GM13976 (cell line): ENCODE measurements around the gene C5orf15.

Experiments
- DNase-seq: peaks from one replicate; pipeline ENCODE4 v3.0.0; 2012; ENCODE audit warnings: low spot score
- CTCF ChIP-seq: IDR thresholded peaks from 2 replicates; pipeline ENCODE4 v1.5.1; 2012; ENCODE audit warnings: borderline replicate concordance, mild to moderate bottlenecking; ENCODE audit not compliant: insufficient read depth; ENCODE audit errors: extremely low read depth, missing control alignments, control extremely low read depth
- in situ Hi-C: fragments of 300-500 bp; cut with MboI; formaldehyde crosslinking; loops from one replicate; pipeline ENCODE4 v1.12.0; 2022; ENCODE audit warnings: low sequenced_read_pairs, mixed read lengths, inconsistent platforms; ENCODE audit not compliant: unreplicated experiment

The C5orf15 gene

DNA sequence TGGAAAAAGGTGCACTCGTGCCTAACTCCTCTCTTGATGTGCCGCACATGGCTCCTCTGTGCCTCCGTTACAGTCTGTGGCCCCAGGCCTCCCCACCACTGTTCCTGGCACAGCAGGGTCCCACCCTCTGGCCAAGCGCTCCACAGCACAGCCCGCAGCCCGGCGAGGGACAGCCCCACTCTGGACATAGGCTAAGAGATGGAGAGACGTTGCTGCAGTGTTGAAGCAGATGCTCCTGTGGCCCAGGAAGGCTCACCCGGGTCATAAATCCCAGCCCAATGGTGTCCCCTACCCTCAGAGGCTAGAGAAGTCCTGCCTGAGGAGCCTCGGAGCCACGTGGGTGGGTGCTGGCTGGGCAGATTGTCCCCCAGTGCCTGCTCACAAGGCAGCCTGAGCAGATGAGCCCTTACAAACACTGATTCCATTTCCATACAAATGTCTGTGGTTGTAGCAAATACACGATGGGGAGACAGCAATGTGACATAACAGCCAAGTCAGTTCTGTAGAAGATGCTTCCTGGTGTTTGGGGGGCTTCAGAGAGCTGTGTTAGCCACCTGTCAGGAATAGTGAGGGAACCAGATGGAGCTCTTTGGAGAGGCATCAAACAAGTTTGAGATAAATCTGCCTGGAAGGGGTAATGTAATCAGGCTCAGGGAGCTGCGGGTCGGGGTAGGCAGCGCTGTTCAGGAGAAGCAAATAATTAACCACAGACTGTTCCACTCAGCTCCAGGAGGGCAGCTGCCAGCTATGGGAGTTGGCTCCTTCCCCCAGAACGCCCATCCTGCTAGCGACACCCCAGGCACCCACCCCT, 41.7 kb downstream of the C5orf15 start:
- no peak for DNase-seq
- no peak for TF ChIP-seq CTCF
- in situ Hi-C loops: no loop called here

DNA sequence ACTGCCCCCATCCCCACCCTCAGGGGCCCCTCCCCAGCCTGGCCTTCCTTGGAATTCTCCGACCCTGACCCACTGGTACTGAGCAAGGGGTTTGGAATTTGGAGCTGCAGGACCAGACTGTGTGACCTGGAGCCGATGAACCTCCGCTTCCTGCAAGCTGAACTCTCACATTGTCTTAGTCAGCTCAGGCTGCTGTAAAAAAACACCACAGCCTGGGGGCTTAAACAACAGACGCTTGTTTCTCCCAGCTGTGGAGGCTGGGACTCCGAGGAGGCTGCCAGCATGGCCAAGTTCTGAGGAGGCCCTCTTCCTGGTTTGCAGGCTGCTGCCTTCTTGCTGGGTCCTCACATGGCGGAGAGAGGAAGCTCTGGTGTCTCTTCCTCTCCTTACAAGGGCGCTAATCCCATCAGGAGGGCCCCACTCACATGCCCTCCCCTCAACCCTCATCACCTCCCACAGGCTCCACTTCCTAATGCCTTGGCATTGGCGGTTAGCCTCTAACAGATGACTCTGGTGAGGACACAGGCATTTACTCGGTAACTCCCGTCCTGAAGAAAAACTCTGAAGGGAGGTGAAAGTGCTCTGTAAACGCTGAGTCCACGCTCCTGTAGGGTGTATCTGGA, 42.4 kb downstream of the C5orf15 start:
- TF ChIP-seq CTCF: no peak
- in situ Hi-C loops: no loop called here
- DNase-seq: no peak

DNA sequence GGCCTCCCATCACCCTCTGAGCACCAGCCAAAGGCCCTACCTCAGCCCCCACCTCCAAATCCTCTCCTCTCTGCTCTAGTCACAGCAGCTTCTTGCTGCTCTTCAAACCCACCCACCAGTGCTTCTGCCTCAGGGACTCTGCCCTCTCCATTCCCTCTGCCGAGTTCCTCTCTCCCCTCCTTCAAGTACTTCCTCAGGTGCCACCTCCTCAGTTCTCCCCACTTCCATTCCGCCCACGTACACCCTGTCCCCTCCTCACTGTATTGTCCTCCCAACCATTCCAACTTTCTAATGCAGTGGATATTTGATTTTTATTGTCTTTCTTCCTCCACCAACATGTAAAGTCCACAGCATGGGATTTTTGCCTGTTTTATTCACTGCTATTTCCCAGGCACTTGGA, 43.2 kb downstream of the C5orf15 start:
- in situ Hi-C loops: no loop called here
- no peak for TF ChIP-seq CTCF
- no peak for DNase-seq

DNA sequence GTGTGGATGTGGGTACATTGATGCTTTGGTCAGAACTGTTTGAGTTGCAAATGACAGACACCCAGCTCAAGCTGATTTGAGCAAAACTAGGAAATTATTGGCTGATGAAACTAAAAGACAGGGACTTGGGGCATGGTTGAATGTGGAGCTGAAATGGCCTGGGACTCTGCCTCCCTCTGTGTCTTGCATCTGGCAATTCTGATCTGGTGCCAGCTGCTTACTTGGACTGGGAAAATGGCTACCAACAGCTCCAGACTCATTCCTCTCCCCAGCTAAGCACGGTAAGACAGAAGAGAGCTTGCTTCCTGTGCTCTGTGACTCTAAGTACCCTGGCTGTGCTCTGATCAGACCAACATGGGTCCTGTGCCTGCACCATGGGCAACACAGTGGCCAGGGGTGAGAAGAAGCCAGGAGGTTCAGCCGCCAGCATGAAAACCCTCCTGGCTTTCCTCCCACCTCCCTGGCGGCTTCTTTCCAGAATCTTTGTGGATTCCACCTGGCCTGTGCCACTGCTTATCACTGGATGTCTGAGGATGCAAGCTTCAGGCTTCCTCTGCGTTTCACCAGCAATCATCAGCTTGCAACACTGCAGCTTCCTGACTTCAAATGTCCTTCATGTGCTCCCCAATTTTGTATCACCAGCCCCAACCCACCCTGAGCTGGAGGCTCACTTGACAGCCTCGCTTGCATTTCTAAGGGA, 44.1 kb downstream of the C5orf15 start:
- no peak for TF ChIP-seq CTCF
- in situ Hi-C loops: no loop called here
- DNase-seq: no peak

DNA sequence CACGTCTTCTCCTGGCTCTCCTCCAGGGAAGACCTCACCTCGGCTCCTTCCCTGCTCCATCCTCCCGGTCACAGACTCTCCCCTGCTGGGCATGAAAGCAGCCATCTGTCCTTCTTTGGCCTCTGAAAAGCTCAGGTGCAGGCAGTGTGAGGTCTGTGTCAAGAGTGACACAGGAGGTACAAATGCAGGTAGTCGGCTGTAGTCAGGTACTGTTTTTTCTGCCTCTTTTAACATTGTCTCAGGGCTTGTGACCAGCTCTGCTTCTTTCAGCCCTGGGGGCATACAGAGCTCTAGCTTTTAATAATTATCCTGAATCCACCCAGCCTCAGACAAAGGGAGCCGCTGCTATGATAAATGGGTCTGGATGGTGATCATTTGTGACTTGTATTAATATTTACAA, 46.4 kb downstream of the C5orf15 start:
- in situ Hi-C loops: no loop called here
- no peak for DNase-seq
- no peak for TF ChIP-seq CTCF

- in situ Hi-C loops: no loop called here
- DNase-seq: no peak
- no peak for TF ChIP-seq CTCF
Measured at GRCh38 chr5:133921069-133921468, 47.4 kb downstream of the C5orf15 start.
